Pancreas (tissue), 10 donors: ENCODE measurements around the gene OXSR1. TPM values are rescaled to one million over a fixed set of nuclear protein-coding genes. Genes with fewer than 3 reads are reported as not detected.
A peak's percentile ranks its signal among the peaks of the same experiment; 100 is the strongest.

Source experiments
- ATAC-seq, 4 donors: fragments of 200-7000 bp; cut with Tn5 transposase; one replicate each; pipeline versions ENCODE4 v1.8.0 to v1.9.1; 2020; ENCODE audit warnings: mild to moderate bottlenecking in 4 of 4, moderate library complexity in 4 of 4
- DNase-seq, 6 donors: peaks; one replicate each; pipeline ENCODE4 v3.0.0-alpha.2; 2020
- FAIRE-seq: peaks from 2 replicates; lab custom pipeline; 2012; peaks lifted over from hg19 to GRCh38; lab: Jason Lieb, UNC
- H3K27ac ChIP-seq, 4 donors: fragments of 200-600 bp; sonication (generic); 1 replicate in 3 of 4; 2 replicates in 1 of 4; pipeline versions ENCODE4 v1.5.0 to v1.8.0; 2020
- H3K27me3 ChIP-seq, 4 donors: fragments of 200-600 bp; one replicate each; pipeline ENCODE4 v1.8.0; 2021
- H3K36me3 ChIP-seq, 3 donors: fragments of 200-600 bp; sonication (generic) in 1 of 3; one replicate each; pipeline versions ENCODE4 v1.5.0 to v1.8.0; 2020 to 2021
- H3K4me1 ChIP-seq, 3 donors: fragments of 200-600 bp; one replicate each; pipeline ENCODE4 v1.8.0; 2021
- H3K4me3 ChIP-seq, 4 donors: fragments of 200-600 bp; sonication (generic) in 2 of 4; one replicate each; pipeline versions ENCODE4 v1.5.0 to v1.8.0; 2020 to 2021
- H3K9me3 ChIP-seq, 4 donors: fragments of 200-600 bp; one replicate each; pipeline ENCODE4 v1.8.0; 2021
- WGBS, 2 donors: extraction: QIAGEN DNeasy Blood & Tissue Kit; methylation state at CpG; one replicate each; pipeline ENCODE4 v1.1.7; 2013; 5-methylcytosine and 5-hydroxymethylcytosine counted together
- intact Hi-C, 3 donors: fragments of 100-400 bp; cut with DNase I; formaldehyde crosslinking; loops; one replicate each; pipeline versions ENCODE4 v1.11.1 to v1.14.2; 2022
- polyA plus RNA-seq, 2 donors: library from polyadenylated mRNA; stranded (reverse); fragments of 200-250 nt; gene quantifications; one replicate each; pipeline ENCODE4 v1.2.3, GENCODE V29; 2013
- total RNA-seq, 6 donors: library from RNA; stranded (reverse); fragmentation: NEBNext Ultra II Directional in 4 of 6; extraction: Animal tissue kit (Norgen Biotek cat#: 25700) in 4 of 6; gene quantifications; one replicate each; pipeline versions ENCODE4 v1.2.1 to v1.2.4, GENCODE V29; 2021 to 2023
- TF ChIP-seq, protein P1 (sequence below), 4 donors: fragments of 200-600 bp; sonication (generic) in 3 of 4; IDR thresholded peaks; one replicate each; pipeline versions ENCODE4 v1.5.0 to v1.8.0; 2021; ENCODE audit warnings: antibody characterized with exemption in 4 of 4
- donor health status: healthy with polysubstance abuse.
- donor health status: DM: no; HTN: no; CAD: no; lungs with moderate emphysema.
- donor health status: DM: no; HTN: no; CAD: no.
- donor health status: control.
- donor health status: control.
- donor health status: Bipolar disorder and iron deficiency.
- donor health status: DM: yes; HTN: yes; CAD: no.
- donor health status: DM: no; HTN: no; CAD: no.
- donor health status: DM: no; HTN: no; CAD: no.
- donor health status: DM: yes; HTN: yes; CAD: no.

The OXSR1 gene
- total and polyA plus RNA-seq, 8 donors = 6.3 to 16.0 (median 10.4) TPM

- Histone ChIP-seq H3K27me3 (no peaks in the 10 kb centered on the region), H3K9me3 (no peaks in the 10 kb centered on the region), H3K27ac (peak overlapping the region in 1 of 4 donors; percentile 25), H3K4me1 (no peaks in the 10 kb centered on the region), H3K4me3 (no peak overlapping the region), H3K36me3 (no peaks in the 10 kb centered on the region)
- TF ChIP-seq, protein P1, sequence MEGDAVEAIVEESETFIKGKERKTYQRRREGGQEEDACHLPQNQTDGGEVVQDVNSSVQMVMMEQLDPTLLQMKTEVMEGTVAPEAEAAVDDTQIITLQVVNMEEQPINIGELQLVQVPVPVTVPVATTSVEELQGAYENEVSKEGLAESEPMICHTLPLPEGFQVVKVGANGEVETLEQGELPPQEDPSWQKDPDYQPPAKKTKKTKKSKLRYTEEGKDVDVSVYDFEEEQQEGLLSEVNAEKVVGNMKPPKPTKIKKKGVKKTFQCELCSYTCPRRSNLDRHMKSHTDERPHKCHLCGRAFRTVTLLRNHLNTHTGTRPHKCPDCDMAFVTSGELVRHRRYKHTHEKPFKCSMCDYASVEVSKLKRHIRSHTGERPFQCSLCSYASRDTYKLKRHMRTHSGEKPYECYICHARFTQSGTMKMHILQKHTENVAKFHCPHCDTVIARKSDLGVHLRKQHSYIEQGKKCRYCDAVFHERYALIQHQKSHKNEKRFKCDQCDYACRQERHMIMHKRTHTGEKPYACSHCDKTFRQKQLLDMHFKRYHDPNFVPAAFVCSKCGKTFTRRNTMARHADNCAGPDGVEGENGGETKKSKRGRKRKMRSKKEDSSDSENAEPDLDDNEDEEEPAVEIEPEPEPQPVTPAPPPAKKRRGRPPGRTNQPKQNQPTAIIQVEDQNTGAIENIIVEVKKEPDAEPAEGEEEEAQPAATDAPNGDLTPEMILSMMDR (IDR thresholded peaks at IDR 0.05) = no peak
- intact Hi-C loops = no loop called here
- DNase-seq = no peak
- ATAC-seq = no peak
- 74 to 79% methylated on average over 3 of the region's 3 CpGs for WGBS, 2 donors
- no peak for FAIRE-seq
These were observed 14.4 kb upstream of the OXSR1 start for GRCh38 chr3:38150780-38151528.

- ATAC-seq (peak in 3 of 4 donors; percentile 41 to 45 (median 44)), FAIRE-seq (no peak), DNase-seq (no peak)
- Histone ChIP-seq H3K4me3 (no peak overlapping the region), H3K27me3 (no peaks in the 10 kb centered on the region), H3K36me3 (no peaks in the 10 kb centered on the region), H3K27ac (peak overlapping the region in 1 of 4 donors; percentile 25), H3K9me3 (no peaks in the 10 kb centered on the region), H3K4me1 (no peaks in the 10 kb centered on the region)
- intact Hi-C loops = no loop called here
- TF ChIP-seq, protein P1 (IDR thresholded peaks at IDR 0.05) = no peak
- WGBS, 2 donors = 88 to 91% methylated on average over 3 of the region's 3 CpGs
These were observed 13.6 kb upstream of the OXSR1 start for GRCh38 chr3:38151667-38152265.

- DNase-seq (no peak), FAIRE-seq (no peak), ATAC-seq (no peak)
- TF ChIP-seq, protein P1 (IDR thresholded peaks at IDR 0.05) = no peak
- H3K9me3 ChIP-seq = no peaks in the 10 kb centered on the region
- H3K27me3 ChIP-seq = no peaks in the 10 kb centered on the region
- H3K27ac ChIP-seq = no peak overlapping the region
- H3K4me1 ChIP-seq = no peaks in the 10 kb centered on the region
- no peaks in the 10 kb centered on the region for H3K36me3 ChIP-seq
- H3K4me3 ChIP-seq = no peak overlapping the region
- 89 to 91% methylated on average over 2 of the region's 2 CpGs for WGBS, 2 donors
- intact Hi-C loops = no loop called here
These were observed 12.7 kb upstream of the OXSR1 start for GRCh38 chr3:38152609-38153008.

DNA sequence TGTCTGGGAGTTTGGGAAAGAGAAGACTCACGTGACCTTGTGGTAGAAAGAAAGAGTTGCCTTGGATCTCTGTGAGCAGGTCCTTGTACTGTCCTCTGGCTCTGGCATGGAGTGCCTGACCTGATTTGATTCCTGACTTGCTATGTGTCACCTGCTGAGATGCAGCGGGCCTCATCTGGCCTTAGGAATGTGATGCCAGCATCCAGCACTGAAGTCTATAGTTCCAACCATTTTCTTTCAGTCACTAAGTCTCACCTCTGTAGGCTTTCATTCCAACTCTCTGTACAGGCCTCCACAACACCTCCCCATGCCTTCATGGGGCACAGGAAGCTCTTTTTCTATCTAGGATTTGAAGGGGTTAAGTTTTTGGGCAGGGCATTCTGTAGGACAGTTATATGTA, 12.1 kb upstream of the OXSR1 start:
- TF ChIP-seq, protein P1 (IDR thresholded peaks at IDR 0.05) = no peak
- intact Hi-C loops = no loop called here
- H3K9me3 ChIP-seq = no peaks in the 10 kb centered on the region
- FAIRE-seq = no peak
- H3K4me3 ChIP-seq = no peak overlapping the region
- H3K27ac ChIP-seq = no peak overlapping the region
- no peaks in the 10 kb centered on the region for H3K27me3 ChIP-seq
- no peaks in the 10 kb centered on the region for H3K4me1 ChIP-seq
- H3K36me3 ChIP-seq = no peaks in the 10 kb centered on the region
- no peak for ATAC-seq
- DNase-seq = no peak
- 88 to 95% methylated on average over 2 of the region's 2 CpGs for WGBS, 2 donors

GRCh38 chr3:38154033-38154494, 11.3 kb upstream of the OXSR1 start:
- Histone ChIP-seq H3K4me1 (no peaks in the 10 kb centered on the region), H3K4me3 (no peak overlapping the region), H3K27ac (no peak overlapping the region), H3K9me3 (no peaks in the 10 kb centered on the region), H3K27me3 (no peaks in the 10 kb centered on the region), H3K36me3 (no peaks in the 10 kb centered on the region)
- peak in 2 of 4 donors; percentile 63 to 76 for ATAC-seq
- intact Hi-C loops = no loop called here
- FAIRE-seq = no peak
- WGBS, 2 donors = 73 to 90% methylated on average over 2 of the region's 2 CpGs
- TF ChIP-seq, protein P1 (IDR thresholded peaks at IDR 0.05) = no peak
- DNase-seq = no peak
